Measurements from ENCODE around the gene PTTG1. TPM values are rescaled to one million over a fixed set of nuclear protein-coding genes. Genes with fewer than 3 reads are reported as not detected.

Gene PTTG1
- polyA plus RNA-seq, 1 experiment: 67.4 TPM

- no peaks in the 10 kb centered on the region for H3K9me3 ChIP-seq (ENCODE audit: control insufficient read depth, insufficient read depth, low read length)
- TF ChIP-seq CTCF (IDR thresholded peaks at IDR 0.05; ENCODE audit: low read depth, low read length): no peak
- CTCF ChIA-PET: interaction anchor here (1.1 kb wide), 1 partner anchor 9 kb away, joined by 3 read pairs; no protein-coding TSS in a partner anchor
- peaks cover 2% of the 10 kb centered on the region for H3K27me3 ChIP-seq (ENCODE audit: control insufficient read depth, insufficient read depth, low read length)
- H3K4me3 ChIP-seq (ENCODE audit: low read depth, low read length): no peak overlapping the region
- H3K27ac ChIP-seq (ENCODE audit: low read depth, low read length): no peak overlapping the region
- DNase-seq (ENCODE audit: low read depth, low spot score): no peak
- POLR2A ChIA-PET: no interaction called here
These were observed 21.3 kb downstream of the PTTG1 start for GRCh38 chr5:160442824-160443431.

GRCh38 chr5:160444407-160444806, 22.8 kb downstream of the PTTG1 start:
- no peaks in the 10 kb centered on the region for H3K9me3 ChIP-seq (ENCODE audit: control insufficient read depth, insufficient read depth, low read length)

GRCh38 chr5:160445132-160445531, 23.5 kb downstream of the PTTG1 start:
- H3K27ac ChIP-seq (ENCODE audit: low read depth, low read length): no peak overlapping the region
- no peak for DNase-seq (ENCODE audit: low read depth, low spot score)
- H3K9me3 ChIP-seq (ENCODE audit: control insufficient read depth, insufficient read depth, low read length): no peaks in the 10 kb centered on the region
- H3K27me3 ChIP-seq (ENCODE audit: control insufficient read depth, insufficient read depth, low read length): peaks cover 2% of the 10 kb centered on the region
- ChIA-PET POLR2A (no interaction called here), CTCF (no interaction called here)
- TF ChIP-seq CTCF (IDR thresholded peaks at IDR 0.05; ENCODE audit: low read depth, low read length): no peak
- H3K4me3 ChIP-seq (ENCODE audit: low read depth, low read length): no peak overlapping the region

More at GRCh38 chr5:160444407-160444806, 22.8 kb downstream of the PTTG1 start:
- ChIA-PET CTCF (no interaction called here), POLR2A (no interaction called here)
- no peak for DNase-seq (ENCODE audit: low read depth, low spot score)
- Histone ChIP-seq H3K4me3 (ENCODE audit: low read depth, low read length) (no peak overlapping the region), H3K27me3 (ENCODE audit: control insufficient read depth, insufficient read depth, low read length) (peaks cover 2% of the 10 kb centered on the region), H3K27ac (ENCODE audit: low read depth, low read length) (no peak overlapping the region)
- TF ChIP-seq CTCF (IDR thresholded peaks at IDR 0.05; ENCODE audit: low read depth, low read length): no peak

- Histone ChIP-seq H3K27me3 (ENCODE audit: control insufficient read depth, insufficient read depth, low read length) (peaks cover 2% of the 10 kb centered on the region), H3K9me3 (ENCODE audit: control insufficient read depth, insufficient read depth, low read length) (no peaks in the 10 kb centered on the region), H3K27ac (ENCODE audit: low read depth, low read length) (no peak overlapping the region), H3K4me3 (ENCODE audit: low read depth, low read length) (no peak overlapping the region)
- ChIA-PET CTCF (no interaction called here), POLR2A (no interaction called here)
- DNase-seq (ENCODE audit: low read depth, low spot score): no peak
- no peak for TF ChIP-seq CTCF (IDR thresholded peaks at IDR 0.05; ENCODE audit: low read depth, low read length)
These were observed 24.1 kb downstream of the PTTG1 start for GRCh38 chr5:160445751-160446150.

GRCh38 chr5:160448886-160449285, 27.2 kb downstream of the PTTG1 start:
- Histone ChIP-seq H3K9me3 (ENCODE audit: control insufficient read depth, insufficient read depth, low read length) (no peaks in the 10 kb centered on the region), H3K4me3 (ENCODE audit: low read depth, low read length) (no peak overlapping the region), H3K27ac (ENCODE audit: low read depth, low read length) (no peak overlapping the region), H3K27me3 (ENCODE audit: control insufficient read depth, insufficient read depth, low read length) (peaks cover 2% of the 10 kb centered on the region)
- TF ChIP-seq CTCF (IDR thresholded peaks at IDR 0.05; ENCODE audit: low read depth, low read length): no peak
- CTCF ChIA-PET: interaction anchor here (2.5 kb wide), 1 partner anchor 10 kb away, joined by 31 read pairs; no protein-coding TSS in a partner anchor
- DNase-seq (ENCODE audit: low read depth, low spot score): no peak
- POLR2A ChIA-PET: no interaction called here
